Measurements from ENCODE around the gene CEND1. TPM values are rescaled to one million over a fixed set of nuclear protein-coding genes. Genes with fewer than 3 reads are reported as not detected.

Gene CEND1
- total RNA-seq (0.16 TPM), polyA plus RNA-seq (ENCODE audit: insufficient read depth, low read depth, low replicate concordance) (3.6 TPM)
- long read RNA-seq, donor 1 = 0 reads
- long read RNA-seq, donor 2, partial matches to known transcripts = 0 of 1 reads
- long read RNA-seq, donor 2, other reads (novel, unspliced or antisense) = 0 of 1 reads
- long read RNA-seq, donor 3 = 0 reads
- long read RNA-seq, donor 4, partial matches to known transcripts = 0 of 1 reads
- long read RNA-seq, donor 4, other reads (novel, unspliced or antisense) = 0 of 1 reads
- long read RNA-seq, donor 5, partial matches to known transcripts = 0 of 1 reads
- long read RNA-seq, donor 5, other reads (novel, unspliced or antisense) = 0 of 1 reads
- long read RNA-seq, donor 6 = 0 reads
- long read RNA-seq, donor 7 = 0 reads
- long read RNA-seq, donor 8, partial matches to known transcripts = 0 of 1 reads
- long read RNA-seq, donor 8, other reads (novel, unspliced or antisense) = 0 of 1 reads
- long read RNA-seq, donor 9 = 0 reads
- long read RNA-seq, donor 10 = 0 reads

GRCh38 chr11:789943-790342, at the start of gene CEND1:
TSS of gene CEND1 (minus strand) at chr11:790090. CDS start at chr11:788576, 1,514 bp downstream.
- FAIRE-seq = no peak

GRCh38 chr11:839280-839623, 49.4 kb upstream of the CEND1 start:
- TF ChIP-seq CTCF (IDR thresholded peaks at IDR 0.05; ENCODE audit: borderline replicate concordance, extremely low read depth, insufficient read depth) = no peak
- H3K9me3 ChIP-seq (ENCODE audit: control insufficient read depth in 2 of 3, insufficient read depth in 1 of 3, low read length in 3 of 3) = no peaks in the 10 kb centered on the region
- no peak overlapping the region for H3K9ac ChIP-seq (ENCODE audit: low read length in 3 of 3)
- intact Hi-C loops (cut with DNase I) = no loop called here
- peaks cover 0 to 39% (median 10%) of the 10 kb centered on the region in 3 donors for H3K4me1 ChIP-seq (ENCODE audit: control insufficient read depth in 2 of 3, insufficient read depth in 2 of 3, low read depth in 1 of 3, low read length in 3 of 3)
- no peak overlapping the region for H3K4me3 ChIP-seq (ENCODE audit: low read length in 3 of 3)
- no peak overlapping the region for H3K27ac ChIP-seq (ENCODE audit: low read depth in 2 of 2, low read length in 2 of 2)
- DNase-seq (no peak), FAIRE-seq (no peak)
- peaks cover 0 to 34% (median 10%) of the 10 kb centered on the region in 3 donors for H3K36me3 ChIP-seq (ENCODE audit: control insufficient read depth in 2 of 3, insufficient read depth in 3 of 3, low read length in 3 of 3)
- no peaks in the 10 kb centered on the region for H3K27me3 ChIP-seq (ENCODE audit: control insufficient read depth, insufficient read depth, low read length)

More at GRCh38 chr11:789943-790342, at the start of gene CEND1:
- TF ChIP-seq CTCF (IDR thresholded peaks at IDR 0.05; ENCODE audit: borderline replicate concordance, extremely low read depth, insufficient read depth) = no peak
- no peaks in the 10 kb centered on the region for H3K9me3 ChIP-seq (ENCODE audit: control insufficient read depth in 2 of 3, insufficient read depth in 1 of 3, low read length in 3 of 3)
- no peak within 1 kb of the TSS for H3K9ac ChIP-seq (ENCODE audit: low read length in 3 of 3)
- peak in 2 of 5 donors; percentile 42 to 73 for DNase-seq
- no peak within 1 kb of the TSS for H3K4me3 ChIP-seq (ENCODE audit: low read length in 3 of 3)
- H3K27ac ChIP-seq (ENCODE audit: low read depth in 2 of 2, low read length in 2 of 2) = no peak within 1 kb of the TSS
- H3K36me3 ChIP-seq (ENCODE audit: control insufficient read depth in 2 of 3, insufficient read depth in 3 of 3, low read length in 3 of 3) = no peaks in the 10 kb centered on the region
- intact Hi-C loops (cut with DNase I) = no loop called here
- H3K4me1 ChIP-seq (ENCODE audit: control insufficient read depth in 2 of 3, insufficient read depth in 2 of 3, low read depth in 1 of 3, low read length in 3 of 3) = peaks cover 0 to 5% (median 0%) of the 10 kb centered on the region in 3 donors
- no peaks in the 10 kb centered on the region for H3K27me3 ChIP-seq (ENCODE audit: control insufficient read depth, insufficient read depth, low read length)

DNA sequence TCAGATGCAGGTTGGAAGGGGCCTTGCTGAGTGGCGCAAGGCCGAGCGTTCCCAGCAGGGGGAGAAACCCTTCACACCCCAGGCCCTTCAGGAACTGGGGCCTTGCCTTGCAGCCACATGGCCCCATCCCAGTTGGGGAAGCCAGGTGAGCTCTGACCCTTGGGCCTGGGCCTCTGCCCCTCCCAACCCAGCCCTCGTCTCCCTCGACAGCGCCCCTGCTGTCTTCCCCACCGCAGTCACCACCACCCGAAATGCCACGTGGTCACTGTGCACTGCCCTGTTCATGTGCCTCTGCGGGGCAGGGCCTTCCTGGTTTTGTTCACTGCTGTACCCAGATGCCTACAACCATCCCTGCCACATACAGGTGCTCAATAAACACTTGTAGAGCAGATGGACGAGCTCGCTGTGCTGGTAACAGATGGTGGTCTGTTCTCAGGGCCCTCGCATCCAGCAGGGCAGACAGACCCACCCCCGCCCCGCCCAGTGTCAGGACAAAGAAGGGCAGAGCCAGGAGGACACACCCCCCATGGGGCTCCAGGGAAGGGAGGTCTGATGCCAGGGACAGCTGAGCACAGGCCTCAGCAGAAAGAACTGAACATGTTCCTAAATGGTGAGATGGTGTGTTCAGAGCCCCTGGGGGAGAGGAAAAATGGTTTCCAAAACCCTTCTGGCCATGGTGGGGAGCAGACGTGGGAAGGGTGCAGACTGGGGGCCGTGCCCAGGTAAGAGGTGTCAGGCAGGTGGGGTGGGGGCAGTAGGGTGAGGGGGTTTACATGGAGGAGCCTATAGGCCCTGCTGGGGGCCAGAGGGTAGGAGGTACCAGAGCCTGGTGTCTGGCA, 48.8 kb upstream of the CEND1 start:
- no peak for DNase-seq
- H3K36me3 ChIP-seq (ENCODE audit: control insufficient read depth in 2 of 3, insufficient read depth in 3 of 3, low read length in 3 of 3) = peaks cover 0 to 34% (median 10%) of the 10 kb centered on the region in 3 donors
- H3K9ac ChIP-seq (ENCODE audit: low read length in 3 of 3) = no peak overlapping the region
- peaks cover 0 to 39% (median 12%) of the 10 kb centered on the region in 3 donors for H3K4me1 ChIP-seq (ENCODE audit: control insufficient read depth in 2 of 3, insufficient read depth in 2 of 3, low read depth in 1 of 3, low read length in 3 of 3)
- H3K27ac ChIP-seq (ENCODE audit: low read depth in 2 of 2, low read length in 2 of 2) = no peak overlapping the region
- no peak for TF ChIP-seq CTCF (IDR thresholded peaks at IDR 0.05; ENCODE audit: borderline replicate concordance, extremely low read depth, insufficient read depth)
- FAIRE-seq = no peak
- H3K27me3 ChIP-seq (ENCODE audit: control insufficient read depth, insufficient read depth, low read length) = no peaks in the 10 kb centered on the region
- H3K9me3 ChIP-seq (ENCODE audit: control insufficient read depth in 2 of 3, insufficient read depth in 1 of 3, low read length in 3 of 3) = no peaks in the 10 kb centered on the region
- intact Hi-C loops (cut with DNase I) = no loop called here
- H3K4me3 ChIP-seq (ENCODE audit: low read length in 3 of 3) = no peak overlapping the region

Data from kidney (tissue), 22 donors.